Liver (tissue), 9 donors: ENCODE measurements around the gene PRR16. TPM values are rescaled to one million over a fixed set of nuclear protein-coding genes. Genes with fewer than 3 reads are reported as not detected.

Experiments used
- DNase-seq: peaks from one replicate; pipeline ENCODE4 v3.0.0-alpha.2; 2017; ENCODE audit warnings: low spot score
- H3K27ac ChIP-seq, 2 donors: one replicate each; pipeline ENCODE4 v1.7.0; 2013; ENCODE audit warnings: inconsistent platforms in 2 of 2, low read length in 2 of 2, control low read depth in 1 of 2, low read depth in 1 of 2, mild to moderate bottlenecking in 1 of 2
- H3K27me3 ChIP-seq, 4 donors: one replicate each; pipeline versions ENCODE4 v1.6.1 to v1.7.0; 2013; ENCODE audit warnings: low read length in 3 of 4, inconsistent platforms in 1 of 4, mild to moderate bottlenecking in 1 of 4, moderate library complexity in 1 of 4; ENCODE audit not compliant: control insufficient read depth in 4 of 4, insufficient read depth in 4 of 4
- H3K36me3 ChIP-seq, 4 donors: one replicate each; pipeline versions ENCODE4 v1.6.1 to v1.7.0; 2013; ENCODE audit warnings: low read length in 3 of 4, mild to moderate bottlenecking in 3 of 4, low read depth in 1 of 4, moderate library complexity in 1 of 4; ENCODE audit not compliant: control insufficient read depth in 4 of 4, insufficient read depth in 3 of 4
- H3K4me1 ChIP-seq, 4 donors: one replicate each; pipeline versions ENCODE4 v1.6.1 to v1.7.0; 2013; ENCODE audit warnings: low read length in 3 of 4, mild to moderate bottlenecking in 3 of 4, moderate library complexity in 1 of 4; ENCODE audit not compliant: control insufficient read depth in 4 of 4, insufficient read depth in 4 of 4
- H3K4me3 ChIP-seq, 3 donors: one replicate each; pipeline versions ENCODE4 v1.6.1 to v1.7.0; 2013; ENCODE audit warnings: low read length in 3 of 3, control low read depth in 1 of 3, low read depth in 1 of 3, mild to moderate bottlenecking in 1 of 3
- H3K9ac ChIP-seq, 2 donors: one replicate each; pipeline ENCODE4 v1.7.0; 2013; ENCODE audit warnings: low read length in 2 of 2, mild to moderate bottlenecking in 2 of 2, moderate library complexity in 2 of 2, control low read depth in 1 of 2, low read depth in 1 of 2
- H3K9me3 ChIP-seq, 4 donors: one replicate each; pipeline versions ENCODE4 v1.6.1 to v1.7.0; 2013; ENCODE audit warnings: low read length in 3 of 4; ENCODE audit not compliant: control insufficient read depth in 4 of 4
- EGR1 ChIP-seq, 2 donors: IDR thresholded peaks; 2 replicates each; pipeline ENCODE4 v1.6.1; 2016 to 2018; ENCODE audit warnings: antibody characterized with exemption in 2 of 2, low read depth in 2 of 2
- FOXA1 ChIP-seq: IDR thresholded peaks from 2 replicates; pipeline ENCODE4 v1.6.1; 2016; ENCODE audit warnings: antibody characterized with exemption
- FOXA2 ChIP-seq: IDR thresholded peaks from 2 replicates; pipeline ENCODE4 v1.6.1; 2016; ENCODE audit warnings: antibody characterized with exemption
- GABPA ChIP-seq, 2 donors: IDR thresholded peaks in 1 of 2; conservative IDR thresholded peaks in 1 of 2; 2 replicates each; pipeline ENCODE4 v1.6.1; 2016; ENCODE audit warnings: antibody characterized with exemption in 2 of 2, mild to moderate bottlenecking in 1 of 2, moderate library complexity in 1 of 2
- HNF4A ChIP-seq, 2 donors: conservative IDR thresholded peaks; 2 replicates each; pipeline ENCODE4 v1.6.1; 2016; ENCODE audit warnings: antibody characterized with exemption in 2 of 2, mild to moderate bottlenecking in 2 of 2
- HNF4G ChIP-seq: IDR thresholded peaks from 2 replicates; pipeline ENCODE4 v1.6.1; 2016; ENCODE audit warnings: antibody characterized with exemption
- JUND ChIP-seq, 2 donors: IDR thresholded peaks; 2 replicates each; pipeline ENCODE4 v1.6.1; 2016; ENCODE audit warnings: antibody characterized with exemption in 2 of 2
- NR2F2 ChIP-seq: IDR thresholded peaks from 2 replicates; pipeline ENCODE4 v1.6.1; 2016; ENCODE audit warnings: antibody characterized with exemption
- RAD21 ChIP-seq, 2 donors: IDR thresholded peaks; 2 replicates each; pipeline ENCODE4 v1.6.1; 2016; ENCODE audit warnings: antibody characterized with exemption in 2 of 2, mild to moderate bottlenecking in 2 of 2
- RXRA ChIP-seq, 2 donors: IDR thresholded peaks; 2 replicates each; pipeline ENCODE4 v1.6.1; 2017 to 2018; ENCODE audit warnings: antibody characterized with exemption in 2 of 2, mild to moderate bottlenecking in 1 of 2
- SP1 ChIP-seq: IDR thresholded peaks from 2 replicates; pipeline ENCODE4 v1.6.1; 2018; ENCODE audit warnings: antibody characterized with exemption, mild to moderate bottlenecking
- TAF1 ChIP-seq: conservative IDR thresholded peaks from 2 replicates; pipeline ENCODE4 v1.6.1; 2016; ENCODE audit warnings: antibody characterized with exemption, mild to moderate bottlenecking
- YY1 ChIP-seq: IDR thresholded peaks from 2 replicates; pipeline ENCODE4 v1.6.1; 2016; ENCODE audit warnings: antibody characterized with exemption, mild to moderate bottlenecking
- WGBS: extraction: QIAGEN DNeasy Blood & Tissue Kit; methylation state at CpG from one replicate; pipeline ENCODE4 v1.1.7; 2013; 5-methylcytosine and 5-hydroxymethylcytosine counted together
- polyA plus RNA-seq, 2 donors: library from polyadenylated mRNA; stranded (reverse) in 1 of 2; unstranded in 1 of 2; fragments of 200-250 nt in 1 of 2; fragments of >200 nt in 1 of 2; fragmentation: Nextera tagmentation in 1 of 2; extraction: Ambion mirVana in 1 of 2; gene quantifications; one replicate each; pipeline versions ENCODE4 v1.2.1 to v1.2.3, GENCODE V29; 2013 to 2015
- total RNA-seq, 2 donors: library from RNA; depleted of rRNA; stranded (reverse); fragments of >200 nt; gene quantifications; one replicate each; pipeline ENCODE4 v1.2.3, GENCODE V29; 2014
- TF ChIP-seq, protein P1 (sequence below): IDR thresholded peaks from 2 replicates; pipeline ENCODE4 v1.6.1; 2016; ENCODE audit warnings: antibody characterized with exemption
- TF ChIP-seq, protein P2 (sequence below): fragments of 150-350 bp; IDR thresholded peaks from 2 replicates; pipeline ENCODE4 v1.5.1; 2017; ENCODE audit warnings: improper control_type of control experiment, low read depth, low read length; ENCODE audit not compliant: missing input control
- TF ChIP-seq, protein P3 (sequence below): IDR thresholded peaks from 2 replicates; pipeline ENCODE4 v1.6.1; 2016; ENCODE audit warnings: antibody characterized with exemption
- TF ChIP-seq, protein P4 (sequence below): IDR thresholded peaks from 2 replicates; pipeline ENCODE4 v1.6.1; 2016; ENCODE audit warnings: antibody characterized with exemption, mild to moderate bottlenecking
- donor health status: healthy.
- donor health status: healthy.
- donor health status: healthy.
- donor health status: healthy.
- donor health status: healthy.

Gene PRR16
- total and polyA plus RNA-seq, 4 donors, result 0.14 to 0.42 (median 0.21) TPM

DNA sequence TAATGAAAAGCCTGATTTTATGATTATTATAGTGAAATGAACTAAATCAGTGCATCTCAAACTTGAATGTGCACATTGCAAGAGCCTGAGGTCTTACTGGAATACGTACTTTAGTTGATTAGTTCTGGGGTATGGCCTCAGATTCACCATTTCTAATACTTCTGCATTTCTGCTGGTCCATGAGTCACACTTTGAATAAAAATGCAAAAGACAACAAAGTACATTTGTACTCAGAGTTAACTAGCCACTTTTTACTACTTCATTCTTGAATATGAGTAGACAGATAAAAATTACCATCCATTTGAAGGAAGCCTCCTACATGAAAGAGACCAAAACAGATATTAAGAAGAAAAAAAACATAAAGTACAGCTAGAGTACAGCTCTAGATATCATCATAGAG is 27.1 kb upstream of the PRR16 start:
- no peak for TF ChIP-seq RAD21 (IDR thresholded peaks at IDR 0.05)
- no peak for TF ChIP-seq GABPA (IDR thresholded peaks at IDR 0.05 in 1 of 2, conservative IDR thresholded peaks at IDR 0.05 in 1 of 2)
- TF ChIP-seq, protein P1, sequence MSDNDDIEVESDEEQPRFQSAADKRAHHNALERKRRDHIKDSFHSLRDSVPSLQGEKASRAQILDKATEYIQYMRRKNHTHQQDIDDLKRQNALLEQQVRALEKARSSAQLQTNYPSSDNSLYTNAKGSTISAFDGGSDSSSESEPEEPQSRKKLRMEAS, result no peak
- TF ChIP-seq EGR1 (IDR thresholded peaks at IDR 0.05; ENCODE audit: low read depth in 2 of 2), result no peak
- TF ChIP-seq, protein P2, sequence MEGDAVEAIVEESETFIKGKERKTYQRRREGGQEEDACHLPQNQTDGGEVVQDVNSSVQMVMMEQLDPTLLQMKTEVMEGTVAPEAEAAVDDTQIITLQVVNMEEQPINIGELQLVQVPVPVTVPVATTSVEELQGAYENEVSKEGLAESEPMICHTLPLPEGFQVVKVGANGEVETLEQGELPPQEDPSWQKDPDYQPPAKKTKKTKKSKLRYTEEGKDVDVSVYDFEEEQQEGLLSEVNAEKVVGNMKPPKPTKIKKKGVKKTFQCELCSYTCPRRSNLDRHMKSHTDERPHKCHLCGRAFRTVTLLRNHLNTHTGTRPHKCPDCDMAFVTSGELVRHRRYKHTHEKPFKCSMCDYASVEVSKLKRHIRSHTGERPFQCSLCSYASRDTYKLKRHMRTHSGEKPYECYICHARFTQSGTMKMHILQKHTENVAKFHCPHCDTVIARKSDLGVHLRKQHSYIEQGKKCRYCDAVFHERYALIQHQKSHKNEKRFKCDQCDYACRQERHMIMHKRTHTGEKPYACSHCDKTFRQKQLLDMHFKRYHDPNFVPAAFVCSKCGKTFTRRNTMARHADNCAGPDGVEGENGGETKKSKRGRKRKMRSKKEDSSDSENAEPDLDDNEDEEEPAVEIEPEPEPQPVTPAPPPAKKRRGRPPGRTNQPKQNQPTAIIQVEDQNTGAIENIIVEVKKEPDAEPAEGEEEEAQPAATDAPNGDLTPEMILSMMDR, result no peak
- TF ChIP-seq NR2F2, result no peak
- TF ChIP-seq HNF4A (conservative IDR thresholded peaks at IDR 0.05), result no peak
- no peak for TF ChIP-seq HNF4G
- TF ChIP-seq FOXA1, result no peak
- TF ChIP-seq, protein P3, sequence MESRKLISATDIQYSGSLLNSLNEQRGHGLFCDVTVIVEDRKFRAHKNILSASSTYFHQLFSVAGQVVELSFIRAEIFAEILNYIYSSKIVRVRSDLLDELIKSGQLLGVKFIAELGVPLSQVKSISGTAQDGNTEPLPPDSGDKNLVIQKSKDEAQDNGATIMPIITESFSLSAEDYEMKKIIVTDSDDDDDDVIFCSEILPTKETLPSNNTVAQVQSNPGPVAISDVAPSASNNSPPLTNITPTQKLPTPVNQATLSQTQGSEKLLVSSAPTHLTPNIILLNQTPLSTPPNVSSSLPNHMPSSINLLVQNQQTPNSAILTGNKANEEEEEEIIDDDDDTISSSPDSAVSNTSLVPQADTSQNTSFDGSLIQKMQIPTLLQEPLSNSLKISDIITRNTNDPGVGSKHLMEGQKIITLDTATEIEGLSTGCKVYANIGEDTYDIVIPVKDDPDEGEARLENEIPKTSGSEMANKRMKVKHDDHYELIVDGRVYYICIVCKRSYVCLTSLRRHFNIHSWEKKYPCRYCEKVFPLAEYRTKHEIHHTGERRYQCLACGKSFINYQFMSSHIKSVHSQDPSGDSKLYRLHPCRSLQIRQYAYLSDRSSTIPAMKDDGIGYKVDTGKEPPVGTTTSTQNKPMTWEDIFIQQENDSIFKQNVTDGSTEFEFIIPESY, result no peak
- no peak for TF ChIP-seq TAF1
- no peak for TF ChIP-seq YY1
- TF ChIP-seq RXRA (IDR thresholded peaks at IDR 0.05), result no peak
- no peak for TF ChIP-seq JUND (IDR thresholded peaks at IDR 0.05)
- no peak for TF ChIP-seq SP1
- no peak for TF ChIP-seq FOXA2
- TF ChIP-seq, protein P4, sequence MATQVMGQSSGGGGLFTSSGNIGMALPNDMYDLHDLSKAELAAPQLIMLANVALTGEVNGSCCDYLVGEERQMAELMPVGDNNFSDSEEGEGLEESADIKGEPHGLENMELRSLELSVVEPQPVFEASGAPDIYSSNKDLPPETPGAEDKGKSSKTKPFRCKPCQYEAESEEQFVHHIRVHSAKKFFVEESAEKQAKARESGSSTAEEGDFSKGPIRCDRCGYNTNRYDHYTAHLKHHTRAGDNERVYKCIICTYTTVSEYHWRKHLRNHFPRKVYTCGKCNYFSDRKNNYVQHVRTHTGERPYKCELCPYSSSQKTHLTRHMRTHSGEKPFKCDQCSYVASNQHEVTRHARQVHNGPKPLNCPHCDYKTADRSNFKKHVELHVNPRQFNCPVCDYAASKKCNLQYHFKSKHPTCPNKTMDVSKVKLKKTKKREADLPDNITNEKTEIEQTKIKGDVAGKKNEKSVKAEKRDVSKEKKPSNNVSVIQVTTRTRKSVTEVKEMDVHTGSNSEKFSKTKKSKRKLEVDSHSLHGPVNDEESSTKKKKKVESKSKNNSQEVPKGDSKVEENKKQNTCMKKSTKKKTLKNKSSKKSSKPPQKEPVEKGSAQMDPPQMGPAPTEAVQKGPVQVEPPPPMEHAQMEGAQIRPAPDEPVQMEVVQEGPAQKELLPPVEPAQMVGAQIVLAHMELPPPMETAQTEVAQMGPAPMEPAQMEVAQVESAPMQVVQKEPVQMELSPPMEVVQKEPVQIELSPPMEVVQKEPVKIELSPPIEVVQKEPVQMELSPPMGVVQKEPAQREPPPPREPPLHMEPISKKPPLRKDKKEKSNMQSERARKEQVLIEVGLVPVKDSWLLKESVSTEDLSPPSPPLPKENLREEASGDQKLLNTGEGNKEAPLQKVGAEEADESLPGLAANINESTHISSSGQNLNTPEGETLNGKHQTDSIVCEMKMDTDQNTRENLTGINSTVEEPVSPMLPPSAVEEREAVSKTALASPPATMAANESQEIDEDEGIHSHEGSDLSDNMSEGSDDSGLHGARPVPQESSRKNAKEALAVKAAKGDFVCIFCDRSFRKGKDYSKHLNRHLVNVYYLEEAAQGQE, result no peak
- Histone ChIP-seq H3K9me3 (no peaks in the 10 kb centered on the region), H3K9ac (no peak overlapping the region), H3K4me3 (no peak overlapping the region), H3K36me3 (no peaks in the 10 kb centered on the region), H3K27ac (no peak overlapping the region), H3K27me3 (no peaks in the 10 kb centered on the region), H3K4me1 (no peaks in the 10 kb centered on the region)
- DNase-seq, result no peak
- 61% methylated on average over 1 of the region's 1 CpG for WGBS

DNA sequence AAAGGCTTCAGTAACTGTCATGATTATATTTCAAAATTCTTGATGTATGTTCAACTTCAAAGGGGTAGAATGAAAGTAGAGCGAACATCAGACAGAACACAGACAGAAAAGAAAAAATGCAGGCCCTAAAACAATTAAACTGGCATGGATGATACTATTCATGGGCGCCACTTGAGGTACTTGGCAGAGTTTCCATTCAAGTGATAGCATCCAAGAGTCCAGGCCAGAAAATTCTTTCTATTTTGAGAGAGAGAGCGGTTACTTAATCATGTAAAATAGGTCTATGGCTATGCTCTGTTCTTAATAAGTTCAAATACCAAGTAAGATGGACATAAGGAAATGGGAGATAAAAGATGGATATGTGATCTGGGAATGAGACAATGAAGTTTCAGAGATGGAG is 21.4 kb upstream of the PRR16 start:
- Histone ChIP-seq H3K4me1 (no peaks in the 10 kb centered on the region), H3K27me3 (no peaks in the 10 kb centered on the region), H3K27ac (no peak overlapping the region), H3K4me3 (no peak overlapping the region), H3K36me3 (no peaks in the 10 kb centered on the region), H3K9ac (no peak overlapping the region), H3K9me3 (no peaks in the 10 kb centered on the region)
- DNase-seq, result no peak
- WGBS, result 70% methylated on average over 3 of the region's 3 CpGs
- TF ChIP-seq, protein P4, result no peak
- TF ChIP-seq HNF4A (conservative IDR thresholded peaks at IDR 0.05) (no peak), GABPA (IDR thresholded peaks at IDR 0.05 in 1 of 2, conservative IDR thresholded peaks at IDR 0.05 in 1 of 2) (no peak), FOXA1 (no peak), HNF4G (no peak)
- TF ChIP-seq, protein P2, result no peak
- TF ChIP-seq, protein P3, result no peak
